H1 (cell line): ENCODE results near the gene PNO1.

Experiments
- BRCA1 ChIP-seq: IDR thresholded peaks from 2 replicates; pipeline ENCODE4 v1.6.1; 2012; ENCODE audit warnings: low read depth, low read length, improper control_type of control experiment
- CBX5 ChIP-seq: fragments of 300-800, 300-1000 bp; sonication (generic); IDR thresholded peaks from 2 replicates; pipeline ENCODE4 v1.7.1; 2016; ENCODE audit warnings: antibody characterized with exemption, low read length, low read depth
- CTCF ChIP-seq, 3 experiments: IDR thresholded peaks; 1 replicate in 2 of 3; 2 replicates in 1 of 3; pipeline versions ENCODE4 v1.5.1 to v1.6.1; 2011; ENCODE audit warnings: low read length in 3 of 3, mild to moderate bottlenecking in 3 of 3, inconsistent platforms in 2 of 3, low read depth in 1 of 3, moderate library complexity in 1 of 3; ENCODE audit not compliant: insufficient read depth in 1 of 3; ENCODE audit errors: control extremely low read depth in 1 of 3
- EGR1 ChIP-seq: IDR thresholded peaks from 2 replicates; pipeline ENCODE4 v1.6.1; 2011; ENCODE audit warnings: low read depth, low read length, borderline replicate concordance
- GABPA ChIP-seq: IDR thresholded peaks from 2 replicates; pipeline ENCODE4 v1.6.1; 2011; ENCODE audit warnings: mild to moderate bottlenecking, low read length, moderate library complexity, borderline replicate concordance; ENCODE audit not compliant: insufficient read depth
- KDM5A ChIP-seq: fragments of 200-600 bp; IDR thresholded peaks from 2 replicates; pipeline ENCODE4 v1.7.1; 2012; ENCODE audit warnings: mild to moderate bottlenecking, low read length, inconsistent platforms, mixed read lengths
- MAFK ChIP-seq: IDR thresholded peaks from 2 replicates; pipeline ENCODE4 v1.6.1; 2012; ENCODE audit warnings: low read depth, mild to moderate bottlenecking, improper control_type of control experiment, low read length
- POLR2A ChIP-seq, 2 experiments: IDR thresholded peaks; 1 replicate in 1 of 2; 2 replicates in 1 of 2; pipeline ENCODE4 v1.6.1; 2011; ENCODE audit warnings: low read depth in 2 of 2, low read length in 2 of 2, mild to moderate bottlenecking in 2 of 2; ENCODE audit errors: control extremely low read depth in 1 of 2
- RFX5 ChIP-seq: IDR thresholded peaks from 2 replicates; pipeline ENCODE4 v1.6.1; 2011; ENCODE audit warnings: low read depth, low read length, improper control_type of control experiment, borderline replicate concordance

GRCh38 chr2:68163641-68164040, 6.0 kb downstream of the PNO1 start:
- TF ChIP-seq CTCF (IDR thresholded peaks at IDR 0.05; ENCODE audit: control extremely low read depth in 1 of 3, insufficient read depth in 1 of 3, low read depth in 1 of 3, low read length in 3 of 3) (no peak), EGR1 (no peak), CBX5 (no peak), MAFK (no peak), POLR2A (IDR thresholded peaks at IDR 0.05; ENCODE audit: control extremely low read depth in 1 of 2, low read depth in 2 of 2, low read length in 2 of 2) (no peak), RFX5 (no peak), BRCA1 (no peak), KDM5A (no peak), GABPA (no peak)
